ENCODE measurements around the gene THSD8.
A peak's percentile ranks its signal among the peaks of the same experiment; 100 is the strongest.

THSD8 gene

GRCh38 chr19:12791345-12792050, 10.4 kb upstream of the THSD8 start, which contains the start of gene JUNB:
TSS of gene JUNB (plus strand) at chr19:12791486. CDS start at chr19:12791772, 286 bp downstream.
- Histone ChIP-seq H3K4me2 (ENCODE audit: low read length) (peak within 1 kb of the TSS; percentile 87), H3K9ac (peak within 1 kb of the TSS; percentile 87), H3K4me1 (peaks cover 54% of the 10 kb centered on the region), H3K36me3 (ENCODE audit: control insufficient read depth, insufficient read depth, low read length) (no peaks in the 10 kb centered on the region), H2AFZ (peak within 1 kb of the TSS; percentile 65), H3K79me2 (peaks cover 8% of the 10 kb centered on the region), H3K9me3 (ENCODE audit: control insufficient read depth, low read length) (no peaks in the 10 kb centered on the region), H3K4me3 (ENCODE audit: low read depth, low read length) (peak within 1 kb of the TSS; percentile 97), H3K27me3 (ENCODE audit: control insufficient read depth, insufficient read depth, low read length) (no peaks in the 10 kb centered on the region), H3K27ac (peak within 1 kb of the TSS; percentile 100)
- TF ChIP-seq CTCF (IDR thresholded peaks at IDR 0.05) = no peak

DNA sequence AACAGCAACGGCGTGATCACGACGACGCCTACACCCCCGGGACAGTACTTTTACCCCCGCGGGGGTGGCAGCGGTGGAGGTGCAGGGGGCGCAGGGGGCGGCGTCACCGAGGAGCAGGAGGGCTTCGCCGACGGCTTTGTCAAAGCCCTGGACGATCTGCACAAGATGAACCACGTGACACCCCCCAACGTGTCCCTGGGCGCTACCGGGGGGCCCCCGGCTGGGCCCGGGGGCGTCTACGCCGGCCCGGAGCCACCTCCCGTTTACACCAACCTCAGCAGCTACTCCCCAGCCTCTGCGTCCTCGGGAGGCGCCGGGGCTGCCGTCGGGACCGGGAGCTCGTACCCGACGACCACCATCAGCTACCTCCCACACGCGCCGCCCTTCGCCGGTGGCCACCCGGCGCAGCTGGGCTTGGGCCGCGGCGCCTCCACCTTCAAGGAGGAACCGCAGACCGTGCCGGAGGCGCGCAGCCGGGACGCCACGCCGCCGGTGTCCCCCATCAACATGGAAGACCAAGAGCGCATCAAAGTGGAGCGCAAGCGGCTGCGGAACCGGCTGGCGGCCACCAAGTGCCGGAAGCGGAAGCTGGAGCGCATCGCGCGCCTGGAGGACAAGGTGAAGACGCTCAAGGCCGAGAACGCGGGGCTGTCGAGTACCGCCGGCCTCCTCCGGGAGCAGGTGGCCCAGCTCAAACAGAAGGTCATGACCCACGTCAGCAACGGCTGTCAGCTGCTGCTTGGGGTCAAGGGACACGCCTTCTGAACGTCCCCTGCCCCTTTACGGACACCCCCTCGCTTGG, 9.6 kb upstream of the THSD8 start:
- H2AFZ ChIP-seq = no peak overlapping the region
- peaks cover 8% of the 10 kb centered on the region for H3K79me2 ChIP-seq
- peak overlapping the region; percentile 87 for H3K4me2 ChIP-seq (ENCODE audit: low read length)
- peaks cover 47% of the 10 kb centered on the region for H3K4me1 ChIP-seq
- H3K27me3 ChIP-seq (ENCODE audit: control insufficient read depth, insufficient read depth, low read length) = no peaks in the 10 kb centered on the region
- peak; percentile 7 for TF ChIP-seq CTCF (IDR thresholded peaks at IDR 0.05)
- no peaks in the 10 kb centered on the region for H3K9me3 ChIP-seq (ENCODE audit: control insufficient read depth, low read length)
- H3K4me3 ChIP-seq (ENCODE audit: low read depth, low read length) = peak overlapping the region; percentile 97
- peak overlapping the region; percentile 100 for H3K27ac ChIP-seq
- peak overlapping the region; percentile 87 for H3K9ac ChIP-seq
- no peaks in the 10 kb centered on the region for H3K36me3 ChIP-seq (ENCODE audit: control insufficient read depth, insufficient read depth, low read length)

DNA sequence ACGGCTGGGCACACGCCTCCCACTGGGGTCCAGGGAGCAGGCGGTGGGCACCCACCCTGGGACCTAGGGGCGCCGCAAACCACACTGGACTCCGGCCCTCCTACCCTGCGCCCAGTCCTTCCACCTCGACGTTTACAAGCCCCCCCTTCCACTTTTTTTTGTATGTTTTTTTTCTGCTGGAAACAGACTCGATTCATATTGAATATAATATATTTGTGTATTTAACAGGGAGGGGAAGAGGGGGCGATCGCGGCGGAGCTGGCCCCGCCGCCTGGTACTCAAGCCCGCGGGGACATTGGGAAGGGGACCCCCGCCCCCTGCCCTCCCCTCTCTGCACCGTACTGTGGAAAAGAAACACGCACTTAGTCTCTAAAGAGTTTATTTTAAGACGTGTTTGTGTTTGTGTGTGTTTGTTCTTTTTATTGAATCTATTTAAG, 9.0 kb upstream of the THSD8 start:
- Histone ChIP-seq H3K27me3 (ENCODE audit: control insufficient read depth, insufficient read depth, low read length) (no peaks in the 10 kb centered on the region), H3K36me3 (ENCODE audit: control insufficient read depth, insufficient read depth, low read length) (no peaks in the 10 kb centered on the region), H3K79me2 (peaks cover 8% of the 10 kb centered on the region), H3K4me2 (ENCODE audit: low read length) (peak overlapping the region; percentile 87), H2AFZ (no peak overlapping the region), H3K9me3 (ENCODE audit: control insufficient read depth, low read length) (no peaks in the 10 kb centered on the region), H3K9ac (peak overlapping the region; percentile 87), H3K27ac (peak overlapping the region; percentile 100), H3K4me1 (peaks cover 42% of the 10 kb centered on the region), H3K4me3 (ENCODE audit: low read depth, low read length) (peak overlapping the region; percentile 97)
- no peak for TF ChIP-seq CTCF (IDR thresholded peaks at IDR 0.05)

GRCh38 chr19:12793290-12794195, 8.3 kb upstream of the THSD8 start:
- Histone ChIP-seq H3K9me3 (ENCODE audit: control insufficient read depth, low read length) (no peaks in the 10 kb centered on the region), H3K4me3 (ENCODE audit: low read depth, low read length) (peak overlapping the region; percentile 97), H3K4me2 (ENCODE audit: low read length) (peak overlapping the region; percentile 87), H2AFZ (peak overlapping the region; percentile 61), H3K27me3 (ENCODE audit: control insufficient read depth, insufficient read depth, low read length) (no peaks in the 10 kb centered on the region), H3K36me3 (ENCODE audit: control insufficient read depth, insufficient read depth, low read length) (no peaks in the 10 kb centered on the region), H3K4me1 (peaks cover 35% of the 10 kb centered on the region), H3K79me2 (peaks cover 8% of the 10 kb centered on the region), H3K9ac (peak overlapping the region; percentile 87), H3K27ac (peak overlapping the region; percentile 100)
- TF ChIP-seq CTCF (IDR thresholded peaks at IDR 0.05) = peak; percentile 11

All from parathyroid adenoma (tissue), 2 donors.